DOHH2 (cell line): ENCODE data around the gene FKBP8.

Source experiments
- H3F3A ChIP-seq: fragments of 200-600 bp; sonication (generic), shearing (Covaris generic); 2 replicates; pipeline ENCODE4 v1.6.0; 2016; ENCODE audit warnings: antibody characterized with exemption, mild to moderate bottlenecking; ENCODE audit not compliant: control insufficient read depth, insufficient read depth
- H3K27ac ChIP-seq: fragments of 200-600 bp; sonication (generic); 2 replicates; pipeline ENCODE4 v1.5.1; 2014; ENCODE audit warnings: low read depth, mild to moderate bottlenecking, low read length, moderate library complexity
- H3K27me3 ChIP-seq: fragments of 200-600 bp; sonication (generic); 2 replicates; pipeline ENCODE4 v1.6.1; 2014; ENCODE audit warnings: mild to moderate bottlenecking, low read length, mixed read lengths; ENCODE audit not compliant: control insufficient read depth
- H3K36me3 ChIP-seq: fragments of 200-600 bp; sonication (generic); 2 replicates; pipeline ENCODE4 v1.6.1; 2014; ENCODE audit warnings: mild to moderate bottlenecking, low read length, moderate library complexity, mixed read lengths; ENCODE audit not compliant: control insufficient read depth
- H3K4me1 ChIP-seq: fragments of 200-600 bp; sonication (generic); 2 replicates; pipeline ENCODE4 v1.6.1; 2014; ENCODE audit warnings: mild to moderate bottlenecking, low read length, mixed read lengths; ENCODE audit not compliant: control insufficient read depth
- H3K4me2 ChIP-seq: fragments of 200-600 bp; sonication (generic); 2 replicates; pipeline ENCODE4 v1.6.0; 2014; ENCODE audit warnings: mild to moderate bottlenecking, low read length, moderate library complexity
- H3K4me3 ChIP-seq: fragments of 200-600 bp; sonication (generic); 2 replicates; pipeline ENCODE4 v1.5.1; 2014; ENCODE audit warnings: mild to moderate bottlenecking, low read length, mixed read lengths
- H3K79me2 ChIP-seq: fragments of 200-600 bp; sonication (generic); 2 replicates; pipeline ENCODE4 v1.6.1; 2014; ENCODE audit warnings: mild to moderate bottlenecking, low read length, mixed read lengths; ENCODE audit not compliant: control insufficient read depth
- H3K9me2 ChIP-seq: fragments of 200-600 bp; sonication (generic); replicated peaks from 2 replicates; pipeline ENCODE4 v1.6.1; 2014; ENCODE audit warnings: mild to moderate bottlenecking, low read length, mixed read lengths; ENCODE audit not compliant: control insufficient read depth
- H3K9me3 ChIP-seq: fragments of 200-600 bp; sonication (generic); 2 replicates; pipeline ENCODE4 v1.6.1; 2014; ENCODE audit warnings: antibody characterized with exemption, low read length, mixed read lengths; ENCODE audit not compliant: control insufficient read depth, insufficient read depth
- H4K20me1 ChIP-seq: fragments of 200-600 bp; sonication (generic); 2 replicates; pipeline ENCODE4 v1.6.0; 2014; ENCODE audit warnings: low read depth, mild to moderate bottlenecking, antibody characterized with exemption, low read length, moderate library complexity; ENCODE audit not compliant: control insufficient read depth, insufficient read depth
- EZH2phosphoT487 ChIP-seq: fragments of 200-600 bp; sonication (generic); IDR thresholded peaks from 2 replicates; pipeline ENCODE4 v1.6.1; 2017; ENCODE audit warnings: borderline replicate concordance, mild to moderate bottlenecking, antibody characterized with exemption, low read length, moderate library complexity, mixed read lengths
- TF ChIP-seq, protein P1 (sequence below): fragments of 200-600 bp; sonication (generic); IDR thresholded peaks from one replicate; pipeline ENCODE4 v1.5.1; 2014; ENCODE audit warnings: antibody characterized with exemption, mild to moderate bottlenecking, low read depth, low read length; ENCODE audit not compliant: poor library complexity, severe bottlenecking

FKBP8 gene

GRCh38 chr19:18493440-18494266 is 49.7 kb downstream of the FKBP8 start:
- no peak for TF ChIP-seq EZH2phosphoT487
- TF ChIP-seq, protein P1, sequence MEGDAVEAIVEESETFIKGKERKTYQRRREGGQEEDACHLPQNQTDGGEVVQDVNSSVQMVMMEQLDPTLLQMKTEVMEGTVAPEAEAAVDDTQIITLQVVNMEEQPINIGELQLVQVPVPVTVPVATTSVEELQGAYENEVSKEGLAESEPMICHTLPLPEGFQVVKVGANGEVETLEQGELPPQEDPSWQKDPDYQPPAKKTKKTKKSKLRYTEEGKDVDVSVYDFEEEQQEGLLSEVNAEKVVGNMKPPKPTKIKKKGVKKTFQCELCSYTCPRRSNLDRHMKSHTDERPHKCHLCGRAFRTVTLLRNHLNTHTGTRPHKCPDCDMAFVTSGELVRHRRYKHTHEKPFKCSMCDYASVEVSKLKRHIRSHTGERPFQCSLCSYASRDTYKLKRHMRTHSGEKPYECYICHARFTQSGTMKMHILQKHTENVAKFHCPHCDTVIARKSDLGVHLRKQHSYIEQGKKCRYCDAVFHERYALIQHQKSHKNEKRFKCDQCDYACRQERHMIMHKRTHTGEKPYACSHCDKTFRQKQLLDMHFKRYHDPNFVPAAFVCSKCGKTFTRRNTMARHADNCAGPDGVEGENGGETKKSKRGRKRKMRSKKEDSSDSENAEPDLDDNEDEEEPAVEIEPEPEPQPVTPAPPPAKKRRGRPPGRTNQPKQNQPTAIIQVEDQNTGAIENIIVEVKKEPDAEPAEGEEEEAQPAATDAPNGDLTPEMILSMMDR = no peak
- H3K27ac ChIP-seq = no peak overlapping the region

GRCh38 chr19:18491995-18492953 is 51.1 kb downstream of the FKBP8 start:
- TF ChIP-seq EZH2phosphoT487 = no peak
- TF ChIP-seq, protein P1 = no peak
- peaks cover 9% of the 10 kb centered on the region for H3K4me1 ChIP-seq
- no peaks in the 10 kb centered on the region for H3K9me2 ChIP-seq
- H3F3A ChIP-seq = no peaks in the 10 kb centered on the region
- H3K4me2 ChIP-seq = no peak overlapping the region
- H3K27me3 ChIP-seq = no peaks in the 10 kb centered on the region
- no peaks in the 10 kb centered on the region for H3K9me3 ChIP-seq
- H3K27ac ChIP-seq = no peak overlapping the region
- no peaks in the 10 kb centered on the region for H3K36me3 ChIP-seq
- H3K79me2 ChIP-seq = peaks cover 90% of the 10 kb centered on the region
- H3K4me3 ChIP-seq = no peak overlapping the region
- H4K20me1 ChIP-seq = peaks cover 28% of the 10 kb centered on the region

More at GRCh38 chr19:18493440-18494266, 49.7 kb downstream of the FKBP8 start:
- H3F3A ChIP-seq = no peaks in the 10 kb centered on the region
- H3K4me3 ChIP-seq = no peak overlapping the region
- H4K20me1 ChIP-seq = peaks cover 22% of the 10 kb centered on the region
- no peaks in the 10 kb centered on the region for H3K9me2 ChIP-seq
- H3K4me2 ChIP-seq = no peak overlapping the region
- no peaks in the 10 kb centered on the region for H3K36me3 ChIP-seq
- H3K9me3 ChIP-seq = no peaks in the 10 kb centered on the region
- H3K79me2 ChIP-seq = peaks cover 90% of the 10 kb centered on the region
- H3K27me3 ChIP-seq = no peaks in the 10 kb centered on the region
- peaks cover 9% of the 10 kb centered on the region for H3K4me1 ChIP-seq

DNA sequence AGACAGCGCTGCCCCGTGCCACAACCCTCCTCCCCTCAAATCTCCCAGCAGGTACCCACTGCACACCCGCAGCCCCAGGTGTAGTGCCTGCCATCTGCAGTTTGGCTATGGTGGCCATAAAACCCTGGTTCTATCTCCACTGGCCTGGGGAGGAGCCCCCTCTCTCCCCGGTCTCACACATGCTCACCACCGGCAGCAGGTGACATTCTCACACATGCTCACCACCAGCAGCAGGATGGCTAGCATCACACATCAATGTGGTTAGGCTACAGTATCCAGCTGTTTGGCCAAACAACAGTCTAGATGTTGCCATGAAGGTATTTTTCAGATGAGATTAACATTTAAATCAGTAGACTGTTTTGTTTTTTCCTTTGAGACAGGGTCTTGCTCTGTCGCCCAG is 52.6 kb downstream of the FKBP8 start:
- Histone ChIP-seq H3K4me2 (no peak overlapping the region), H3F3A (no peaks in the 10 kb centered on the region), H3K36me3 (no peaks in the 10 kb centered on the region), H3K27ac (no peak overlapping the region), H3K9me3 (no peaks in the 10 kb centered on the region), H3K27me3 (no peaks in the 10 kb centered on the region), H3K4me1 (peaks cover 4% of the 10 kb centered on the region; the same call in 1 of the 2 replicates), H3K79me2 (peaks cover 90% of the 10 kb centered on the region), H3K9me2 (no peaks in the 10 kb centered on the region), H4K20me1 (peaks cover 17% of the 10 kb centered on the region), H3K4me3 (no peak overlapping the region)
- TF ChIP-seq EZH2phosphoT487 = no peak
- TF ChIP-seq, protein P1 = no peak
